OCI-LY1 (cell line): ENCODE measurements around the gene CRYBG1.

ENCODE experiments used
- H2AFZ ChIP-seq: fragments of 200-600 bp; sonication (generic), shearing (Covaris generic); 2 replicates; pipeline ENCODE4 v1.6.0; 2014; ENCODE audit warnings: antibody characterized with exemption, mild to moderate bottlenecking, low read length
- H3F3A ChIP-seq: fragments of 200-600 bp; sonication (generic), shearing (Covaris generic); 2 replicates; pipeline ENCODE4 v1.6.0; 2014; ENCODE audit warnings: mild to moderate bottlenecking, antibody characterized with exemption, low read length, moderate library complexity; ENCODE audit not compliant: insufficient read depth
- H3K27ac ChIP-seq: fragments of 200-600 bp; sonication (generic); 2 replicates; pipeline ENCODE4 v1.5.1; 2014; ENCODE audit warnings: low read length, mixed run types, mild to moderate bottlenecking, low read depth; ENCODE audit not compliant: poor library complexity, severe bottlenecking
- H3K27me3 ChIP-seq: fragments of 200-600 bp; sonication (generic); 2 replicates; pipeline ENCODE4 v1.6.0; 2014; ENCODE audit warnings: antibody characterized with exemption, mild to moderate bottlenecking, low read length, moderate library complexity; ENCODE audit not compliant: insufficient read depth
- H3K36me3 ChIP-seq: fragments of 200-600 bp; sonication (generic); 2 replicates; pipeline ENCODE4 v1.6.1; 2014; ENCODE audit warnings: mild to moderate bottlenecking, antibody characterized with exemption, low read length, moderate library complexity, mixed read lengths; ENCODE audit not compliant: insufficient read depth
- H3K4me1 ChIP-seq: fragments of 200-600 bp; sonication (generic); 2 replicates; pipeline ENCODE4 v1.5.1; 2014; ENCODE audit warnings: mild to moderate bottlenecking, low read length, moderate library complexity; ENCODE audit not compliant: insufficient read depth, severe bottlenecking
- H3K4me2 ChIP-seq: fragments of 200-600 bp; sonication (generic), shearing (Covaris generic); 2 replicates; pipeline ENCODE4 v1.6.1; 2014; ENCODE audit warnings: low read length
- H3K4me3 ChIP-seq: fragments of 200-600 bp; sonication (generic); 2 replicates; pipeline ENCODE4 v1.5.1; 2014; ENCODE audit warnings: low read length, low read depth, mild to moderate bottlenecking, mixed read lengths; ENCODE audit not compliant: poor library complexity, severe bottlenecking
- H3K79me2 ChIP-seq: fragments of 200-600 bp; shearing (Covaris generic); 2 replicates; pipeline ENCODE4 v1.6.1; 2016; ENCODE audit warnings: mixed run types, low read length, mixed read lengths; ENCODE audit not compliant: insufficient read depth
- H3K9ac ChIP-seq: fragments of 200-600 bp; sonication (generic), shearing (Covaris generic); 2 replicates; pipeline ENCODE4 v1.6.1; 2014; ENCODE audit warnings: mild to moderate bottlenecking, low read length, mixed read lengths
- H3K9me2 ChIP-seq: fragments of 200-600 bp; sonication (generic), shearing (Covaris generic); 2 replicates; pipeline ENCODE4 v1.6.1; 2014; ENCODE audit warnings: low read depth, mild to moderate bottlenecking, low read length, mixed read lengths
- H3K9me3 ChIP-seq: fragments of 200-600 bp; shearing (Covaris generic); 2 replicates; pipeline ENCODE4 v1.6.1; 2014; ENCODE audit warnings: low read length, mixed read lengths
- H4K20me1 ChIP-seq: fragments of 200-600 bp; sonication (generic), shearing (Covaris generic); 2 replicates; pipeline ENCODE4 v1.6.0; 2016; ENCODE audit warnings: mild to moderate bottlenecking, low read length; ENCODE audit not compliant: insufficient read depth
- CTCF ChIP-seq: fragments of 200-600 bp; sonication (generic), shearing (Covaris generic); IDR thresholded peaks from 2 replicates; pipeline ENCODE4 v1.5.1; 2017; ENCODE audit warnings: mild to moderate bottlenecking, antibody characterized with exemption, low read length, moderate library complexity, mixed read lengths
- EZH2 ChIP-seq: fragments of 200-600 bp; sonication (generic), shearing (Covaris generic); IDR thresholded peaks from 2 replicates; pipeline ENCODE4 v1.8.0; 2017; ENCODE audit warnings: borderline replicate concordance, mixed run types, mild to moderate bottlenecking, antibody characterized with exemption, low read length, moderate library complexity, mixed read lengths

CRYBG1 gene

GRCh38 chr6:106475284-106475683, 114.8 kb downstream of the CRYBG1 start:
- Histone ChIP-seq H3K27me3 (no peaks in the 10 kb centered on the region), H3F3A (no peaks in the 10 kb centered on the region), H3K27ac (no peak overlapping the region), H3K4me1 (peaks cover 6% of the 10 kb centered on the region), H3K9me3 (no peaks in the 10 kb centered on the region), H3K36me3 (no peaks in the 10 kb centered on the region), H3K4me3 (no peak overlapping the region), H3K9me2 (no peaks in the 10 kb centered on the region), H3K9ac (no peak overlapping the region), H3K79me2 (no peaks in the 10 kb centered on the region), H3K4me2 (no peak overlapping the region), H2AFZ (no peak overlapping the region), H4K20me1 (no peaks in the 10 kb centered on the region)
- TF ChIP-seq EZH2 (no peak), CTCF (no peak)

- Histone ChIP-seq H4K20me1 (no peaks in the 10 kb centered on the region), H3K36me3 (no peaks in the 10 kb centered on the region), H3K79me2 (no peaks in the 10 kb centered on the region), H3K9me3 (no peaks in the 10 kb centered on the region), H3K9ac (no peak overlapping the region), H3K4me1 (peaks cover 6% of the 10 kb centered on the region), H3K4me2 (no peak overlapping the region), H3K27ac (no peak overlapping the region), H2AFZ (no peak overlapping the region), H3F3A (no peaks in the 10 kb centered on the region), H3K27me3 (no peaks in the 10 kb centered on the region), H3K4me3 (no peak overlapping the region), H3K9me2 (no peaks in the 10 kb centered on the region)
- TF ChIP-seq CTCF = no peak
- no peak for TF ChIP-seq EZH2
These were observed 116.0 kb downstream of the CRYBG1 start for GRCh38 chr6:106476331-106477105.

- no peaks in the 10 kb centered on the region for H3K27me3 ChIP-seq
- no peak overlapping the region for H3K4me3 ChIP-seq
- no peaks in the 10 kb centered on the region for H3K9me3 ChIP-seq
- no peak overlapping the region for H3K4me2 ChIP-seq
- no peaks in the 10 kb centered on the region for H3F3A ChIP-seq
- H3K4me1 ChIP-seq = peaks cover 6% of the 10 kb centered on the region
- TF ChIP-seq CTCF (no peak), EZH2 (no peak)
- no peak overlapping the region for H3K9ac ChIP-seq
- no peaks in the 10 kb centered on the region for H3K36me3 ChIP-seq
- H3K9me2 ChIP-seq = no peaks in the 10 kb centered on the region
- no peak overlapping the region for H2AFZ ChIP-seq
- no peaks in the 10 kb centered on the region for H3K79me2 ChIP-seq
- H3K27ac ChIP-seq = no peak overlapping the region
- no peaks in the 10 kb centered on the region for H4K20me1 ChIP-seq
These were observed 116.6 kb downstream of the CRYBG1 start for GRCh38 chr6:106477146-106477545.
